ENCODE results near the gene TLNRD1.

The TLNRD1 gene

GRCh38 chr15:81043281-81043934 is 42.7 kb downstream of the TLNRD1 start:
- H3K4me1 Mint-ChIP-seq (ENCODE audit: low read depth), result peaks cover 24% of the 10 kb centered on the region
- no peak overlapping the region for H3K27ac Mint-ChIP-seq
- H3K9me3 Mint-ChIP-seq, result peaks cover 11% of the 10 kb centered on the region

GRCh38 chr15:81043935-81044575 is 43.3 kb downstream of the TLNRD1 start:
- H3K4me1 Mint-ChIP-seq (ENCODE audit: low read depth), result peaks cover 19% of the 10 kb centered on the region
- H3K4me3 Mint-ChIP-seq, result no peak overlapping the region
- H3K27ac Mint-ChIP-seq, result no peak overlapping the region
- H3K9me3 Mint-ChIP-seq, result peaks cover 11% of the 10 kb centered on the region
- peaks cover 8% of the 10 kb centered on the region for H3K36me3 Mint-ChIP-seq (ENCODE audit: low read depth)
- H3K27me3 Mint-ChIP-seq (ENCODE audit: low read depth), result no peaks in the 10 kb centered on the region

More at GRCh38 chr15:81043281-81043934, 42.7 kb downstream of the TLNRD1 start:
- H3K4me3 Mint-ChIP-seq, result no peak overlapping the region
- peaks cover 8% of the 10 kb centered on the region for H3K36me3 Mint-ChIP-seq (ENCODE audit: low read depth)
- H3K27me3 Mint-ChIP-seq (ENCODE audit: low read depth), result no peaks in the 10 kb centered on the region

- Mint-ChIP-seq H3K4me3 (no peak overlapping the region), H3K36me3 (ENCODE audit: low read depth) (peaks cover 7% of the 10 kb centered on the region), H3K4me1 (ENCODE audit: low read depth) (peaks cover 9% of the 10 kb centered on the region), H3K9me3 (peaks cover 11% of the 10 kb centered on the region), H3K27me3 (ENCODE audit: low read depth) (no peaks in the 10 kb centered on the region), H3K27ac (no peak overlapping the region)
Measured at GRCh38 chr15:81046290-81046689, 45.6 kb downstream of the TLNRD1 start.

GRCh38 chr15:81047928-81048327 is 47.2 kb downstream of the TLNRD1 start:
- H3K4me1 Mint-ChIP-seq (ENCODE audit: low read depth), result peaks cover 19% of the 10 kb centered on the region
- peaks cover 7% of the 10 kb centered on the region for H3K36me3 Mint-ChIP-seq (ENCODE audit: low read depth)
- H3K9me3 Mint-ChIP-seq, result peaks cover 11% of the 10 kb centered on the region
- no peaks in the 10 kb centered on the region for H3K27me3 Mint-ChIP-seq (ENCODE audit: low read depth)
- H3K27ac Mint-ChIP-seq, result no peak overlapping the region
- no peak overlapping the region for H3K4me3 Mint-ChIP-seq

GRCh38 chr15:81049835-81050234 is 49.1 kb downstream of the TLNRD1 start:
- no peak overlapping the region for H3K4me3 Mint-ChIP-seq
- H3K4me1 Mint-ChIP-seq (ENCODE audit: low read depth), result peaks cover 9% of the 10 kb centered on the region
- H3K27ac Mint-ChIP-seq, result no peak overlapping the region
- peaks cover 9% of the 10 kb centered on the region for H3K36me3 Mint-ChIP-seq (ENCODE audit: low read depth)
- peaks cover 7% of the 10 kb centered on the region for H3K27me3 Mint-ChIP-seq (ENCODE audit: low read depth)
- H3K9me3 Mint-ChIP-seq, result peaks cover 11% of the 10 kb centered on the region

GRCh38 chr15:81050259-81050658 is 49.5 kb downstream of the TLNRD1 start:
- no peak overlapping the region for H3K27ac Mint-ChIP-seq
- H3K9me3 Mint-ChIP-seq, result peaks cover 11% of the 10 kb centered on the region
- H3K27me3 Mint-ChIP-seq (ENCODE audit: low read depth), result peaks cover 7% of the 10 kb centered on the region
- H3K4me1 Mint-ChIP-seq (ENCODE audit: low read depth), result peaks cover 9% of the 10 kb centered on the region
- H3K4me3 Mint-ChIP-seq, result no peak overlapping the region
- peaks cover 9% of the 10 kb centered on the region for H3K36me3 Mint-ChIP-seq (ENCODE audit: low read depth)

- peaks cover 9% of the 10 kb centered on the region for H3K4me1 Mint-ChIP-seq (ENCODE audit: low read depth)
- no peak overlapping the region for H3K4me3 Mint-ChIP-seq
- H3K27ac Mint-ChIP-seq, result no peak overlapping the region
- peaks cover 8% of the 10 kb centered on the region for H3K9me3 Mint-ChIP-seq
- peaks cover 7% of the 10 kb centered on the region for H3K36me3 Mint-ChIP-seq (ENCODE audit: low read depth)
- peaks cover 7% of the 10 kb centered on the region for H3K27me3 Mint-ChIP-seq (ENCODE audit: low read depth)
Measured at GRCh38 chr15:81050805-81051204, 50.1 kb downstream of the TLNRD1 start.

- H3K27me3 Mint-ChIP-seq (ENCODE audit: low read depth), result peaks cover 13% of the 10 kb centered on the region
- no peak overlapping the region for H3K4me3 Mint-ChIP-seq
- no peaks in the 10 kb centered on the region for H3K9me3 Mint-ChIP-seq
- peaks cover 2% of the 10 kb centered on the region for H3K36me3 Mint-ChIP-seq (ENCODE audit: low read depth)
- no peak overlapping the region for H3K27ac Mint-ChIP-seq
- H3K4me1 Mint-ChIP-seq (ENCODE audit: low read depth), result peaks cover 9% of the 10 kb centered on the region
Measured at GRCh38 chr15:81052046-81052445, 51.3 kb downstream of the TLNRD1 start.

GRCh38 chr15:81053621-81054020 is 52.9 kb downstream of the TLNRD1 start:
- peaks cover 2% of the 10 kb centered on the region for H3K36me3 Mint-ChIP-seq (ENCODE audit: low read depth)
- peaks cover 4% of the 10 kb centered on the region for H3K9me3 Mint-ChIP-seq
- no peak overlapping the region for H3K4me3 Mint-ChIP-seq
- H3K4me1 Mint-ChIP-seq (ENCODE audit: low read depth), result peaks cover 9% of the 10 kb centered on the region
- H3K27ac Mint-ChIP-seq, result no peak overlapping the region
- H3K27me3 Mint-ChIP-seq (ENCODE audit: low read depth), result peaks cover 21% of the 10 kb centered on the region

GRCh38 chr15:81054236-81054635 is 53.5 kb downstream of the TLNRD1 start:
- Mint-ChIP-seq H3K9me3 (peaks cover 4% of the 10 kb centered on the region), H3K4me3 (no peak overlapping the region), H3K27ac (no peak overlapping the region), H3K36me3 (ENCODE audit: low read depth) (peaks cover 2% of the 10 kb centered on the region), H3K4me1 (ENCODE audit: low read depth) (peaks cover 9% of the 10 kb centered on the region), H3K27me3 (ENCODE audit: low read depth) (peaks cover 21% of the 10 kb centered on the region)
